HG03159 (cell line): ENCODE data around the gene SOX2.

Experiments
- ATAC-seq: cut with Tn5 transposase; IDR thresholded peaks from one replicate; pipeline ENCODE4 v1.9.1; 2021; ENCODE audit warnings: mild to moderate bottlenecking, moderate library complexity; ENCODE audit not compliant: unreplicated experiment

SOX2 gene

GRCh38 chr3:181704421-181705085, 7.2 kb upstream of the SOX2 start:
- no peak for ATAC-seq

- ATAC-seq = no peak
Measured at GRCh38 chr3:181705086-181705480, 6.6 kb upstream of the SOX2 start.

GRCh38 chr3:181707980-181708379, 3.7 kb upstream of the SOX2 start:
- no peak for ATAC-seq

GRCh38 chr3:181709537-181710279, 2.0 kb upstream of the SOX2 start:
- no peak for ATAC-seq

GRCh38 chr3:181710345-181711291, 1.1 kb upstream of the SOX2 start:
- ATAC-seq = no peak

- no peak for ATAC-seq
Measured at GRCh38 chr3:181712226-181712552, 464 bp downstream of the SOX2 start.

GRCh38 chr3:181712553-181713279, 991 bp downstream of the SOX2 start:
- ATAC-seq = no peak

GRCh38 chr3:181713280-181713647, 1.5 kb downstream of the SOX2 start:
- ATAC-seq = no peak

- ATAC-seq = no peak
Measured at GRCh38 chr3:181713676-181714612, 2.2 kb downstream of the SOX2 start.

GRCh38 chr3:181715571-181716340, 4.0 kb downstream of the SOX2 start:
- no peak for ATAC-seq

- ATAC-seq = no peak
Measured at GRCh38 chr3:181716966-181717365, 5.2 kb downstream of the SOX2 start.

GRCh38 chr3:181717549-181718171, 5.9 kb downstream of the SOX2 start:
- no peak for ATAC-seq

- no peak for ATAC-seq
Measured at GRCh38 chr3:181718369-181718768, 6.6 kb downstream of the SOX2 start.

- no peak for ATAC-seq
Measured at GRCh38 chr3:181718987-181719911, 7.5 kb downstream of the SOX2 start.

GRCh38 chr3:181719991-181720680, 8.4 kb downstream of the SOX2 start:
- ATAC-seq = no peak

- ATAC-seq = no peak
Measured at GRCh38 chr3:181721046-181721875, 9.5 kb downstream of the SOX2 start.
